Thyroid gland (tissue), 4 donors: ENCODE results near the gene PTPRT.

Experiments used
- POLR2A ChIP-seq, 2 donors: fragments of 450-650 bp; IDR thresholded peaks; one replicate each; pipeline ENCODE4 v1.6.1; 2017; ENCODE audit warnings: antibody characterized with exemption in 2 of 2, mild to moderate bottlenecking in 2 of 2, moderate library complexity in 1 of 2
- TF ChIP-seq, protein P1 (sequence below), 6 experiments: fragments of 200-600 bp in 3 of 6; fragments of 450-650 bp in 3 of 6; sonication (generic) in 3 of 6; IDR thresholded peaks; one replicate each; pipeline ENCODE4 v1.5.1; 2016 to 2019; ENCODE audit warnings: antibody characterized with exemption in 6 of 6, mild to moderate bottlenecking in 2 of 6, inconsistent platforms in 1 of 6, moderate library complexity in 1 of 6

DNA sequence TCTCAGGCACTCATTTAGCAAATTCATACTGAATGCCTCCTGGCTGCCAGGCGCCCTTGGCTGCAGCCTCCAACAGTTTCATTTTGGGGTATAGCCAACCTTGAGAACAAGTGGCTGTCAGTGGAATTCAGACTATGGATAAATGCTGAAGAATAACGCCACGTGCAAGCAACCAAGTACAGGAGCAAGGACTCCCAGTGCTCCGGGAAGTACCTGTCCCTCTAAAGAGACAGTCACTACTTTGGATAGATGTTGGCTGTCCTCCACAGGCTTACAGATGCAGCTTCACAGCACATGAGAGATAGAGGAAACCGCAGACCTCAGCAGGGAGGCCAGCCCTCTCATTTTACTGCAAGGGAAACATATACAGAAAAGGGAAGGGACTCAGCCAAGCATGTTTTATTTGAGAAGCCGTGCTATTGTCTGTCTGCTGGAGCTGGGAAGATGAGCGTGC is 658.2 kb downstream of the PTPRT start:
- TF ChIP-seq, protein P1, sequence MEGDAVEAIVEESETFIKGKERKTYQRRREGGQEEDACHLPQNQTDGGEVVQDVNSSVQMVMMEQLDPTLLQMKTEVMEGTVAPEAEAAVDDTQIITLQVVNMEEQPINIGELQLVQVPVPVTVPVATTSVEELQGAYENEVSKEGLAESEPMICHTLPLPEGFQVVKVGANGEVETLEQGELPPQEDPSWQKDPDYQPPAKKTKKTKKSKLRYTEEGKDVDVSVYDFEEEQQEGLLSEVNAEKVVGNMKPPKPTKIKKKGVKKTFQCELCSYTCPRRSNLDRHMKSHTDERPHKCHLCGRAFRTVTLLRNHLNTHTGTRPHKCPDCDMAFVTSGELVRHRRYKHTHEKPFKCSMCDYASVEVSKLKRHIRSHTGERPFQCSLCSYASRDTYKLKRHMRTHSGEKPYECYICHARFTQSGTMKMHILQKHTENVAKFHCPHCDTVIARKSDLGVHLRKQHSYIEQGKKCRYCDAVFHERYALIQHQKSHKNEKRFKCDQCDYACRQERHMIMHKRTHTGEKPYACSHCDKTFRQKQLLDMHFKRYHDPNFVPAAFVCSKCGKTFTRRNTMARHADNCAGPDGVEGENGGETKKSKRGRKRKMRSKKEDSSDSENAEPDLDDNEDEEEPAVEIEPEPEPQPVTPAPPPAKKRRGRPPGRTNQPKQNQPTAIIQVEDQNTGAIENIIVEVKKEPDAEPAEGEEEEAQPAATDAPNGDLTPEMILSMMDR (IDR thresholded peaks at IDR 0.05), result no peak
- TF ChIP-seq POLR2A (IDR thresholded peaks at IDR 0.05), result no peak
